Activated T-helper 1 cell treated with anti-CD3 and anti-CD28 coated beads, Interleukin-12 subunit alpha, Interleukin-12 subunit beta, Interleukin-2, Interleukin-4 antibody, amounts not matched to agents 30 ng/mL and 10 ng/mL and 1 ng/mL, durations not matched to agents 14 hours and 24 hours and 36 hours (primary cell): ENCODE measurements around the gene RCAN2. TPM values are rescaled to one million over a fixed set of nuclear protein-coding genes. Genes with fewer than 3 reads are reported as not detected.

ENCODE experiments used
- DNase-seq: peaks from one replicate; pipeline ENCODE4 v3.0.0; 2021; ENCODE audit warnings: low spot score
- H3K27ac Mint-ChIP-seq: one replicate; pipeline ENCODE4 v1.8.0; 2021; ENCODE audit warnings: mild to moderate bottlenecking, mixed read lengths
- H3K27me3 Mint-ChIP-seq: one replicate; pipeline ENCODE4 v1.8.0; 2022; ENCODE audit warnings: mild to moderate bottlenecking, moderate library complexity, mixed read lengths; ENCODE audit not compliant: insufficient read depth
- H3K36me3 Mint-ChIP-seq: one replicate; pipeline ENCODE4 v1.8.0; 2021; ENCODE audit warnings: low read depth, mixed read lengths
- H3K4me1 Mint-ChIP-seq: one replicate; pipeline ENCODE4 v1.8.0; 2021; ENCODE audit warnings: low read depth, mixed read lengths
- H3K4me3 Mint-ChIP-seq: one replicate; pipeline ENCODE4 v1.8.0; 2021; ENCODE audit warnings: mild to moderate bottlenecking, moderate library complexity, mixed read lengths
- H3K9me3 Mint-ChIP-seq: one replicate; pipeline ENCODE4 v1.8.0; 2021; ENCODE audit warnings: mixed read lengths
- intact Hi-C: fragments of 100-400 bp; cut with micrococcal nuclease; formaldehyde crosslinking; loops from one replicate; pipeline ENCODE4 v1.15.1; 2024
- total RNA-seq: library from RNA; stranded (reverse); gene quantifications from 2 replicates; pipeline ENCODE4 v1.2.3, GENCODE V29; 2022

RCAN2 gene
- total RNA-seq, 1 donor from 2014 or later, result 0.44 TPM

GRCh38 chr6:46254946-46255345 is 236.3 kb downstream of the RCAN2 start:
- no peak overlapping the region for H3K27ac Mint-ChIP-seq
- no peaks in the 10 kb centered on the region for H3K4me1 Mint-ChIP-seq

GRCh38 chr6:46254331-46254730 is 236.9 kb downstream of the RCAN2 start:
- Mint-ChIP-seq H3K27me3 (no peaks in the 10 kb centered on the region), H3K36me3 (no peaks in the 10 kb centered on the region), H3K9me3 (no peaks in the 10 kb centered on the region), H3K27ac (no peak overlapping the region), H3K4me3 (no peak overlapping the region), H3K4me1 (no peaks in the 10 kb centered on the region)
- no peak for DNase-seq
- intact Hi-C loops, result no loop called here

More at GRCh38 chr6:46254946-46255345, 236.3 kb downstream of the RCAN2 start:
- Mint-ChIP-seq H3K4me3 (no peak overlapping the region), H3K36me3 (no peaks in the 10 kb centered on the region), H3K9me3 (no peaks in the 10 kb centered on the region), H3K27me3 (peaks cover 4% of the 10 kb centered on the region)
- intact Hi-C loops, result no loop called here
- DNase-seq, result no peak

GRCh38 chr6:46251583-46252339 is 239.5 kb downstream of the RCAN2 start:
- H3K36me3 Mint-ChIP-seq, result no peaks in the 10 kb centered on the region
- H3K27me3 Mint-ChIP-seq, result peaks cover 2% of the 10 kb centered on the region
- no peaks in the 10 kb centered on the region for H3K9me3 Mint-ChIP-seq
- no peak overlapping the region for H3K27ac Mint-ChIP-seq
- H3K4me3 Mint-ChIP-seq, result no peak overlapping the region
- H3K4me1 Mint-ChIP-seq, result no peaks in the 10 kb centered on the region
- intact Hi-C loops, result no loop called here
- DNase-seq, result no peak

- intact Hi-C loops, result no loop called here
- no peak for DNase-seq
- no peak overlapping the region for H3K4me3 Mint-ChIP-seq
- H3K36me3 Mint-ChIP-seq, result no peaks in the 10 kb centered on the region
- no peaks in the 10 kb centered on the region for H3K9me3 Mint-ChIP-seq
- H3K27me3 Mint-ChIP-seq, result peaks cover 4% of the 10 kb centered on the region
- no peak overlapping the region for H3K27ac Mint-ChIP-seq
- H3K4me1 Mint-ChIP-seq, result no peaks in the 10 kb centered on the region
These were observed 243.1 kb downstream of the RCAN2 start for GRCh38 chr6:46248143-46248542.

- no peak overlapping the region for H3K27ac Mint-ChIP-seq
These were observed 244.5 kb downstream of the RCAN2 start for GRCh38 chr6:46246727-46247126.

GRCh38 chr6:46246081-46246480 is 245.2 kb downstream of the RCAN2 start:
- H3K9me3 Mint-ChIP-seq, result no peaks in the 10 kb centered on the region
- H3K4me3 Mint-ChIP-seq, result no peak overlapping the region
- no peak for DNase-seq
- intact Hi-C loops, result no loop called here
- H3K27ac Mint-ChIP-seq, result no peak overlapping the region
- H3K27me3 Mint-ChIP-seq, result peaks cover 7% of the 10 kb centered on the region
- no peaks in the 10 kb centered on the region for H3K4me1 Mint-ChIP-seq
- no peaks in the 10 kb centered on the region for H3K36me3 Mint-ChIP-seq

More at GRCh38 chr6:46246727-46247126, 244.5 kb downstream of the RCAN2 start:
- H3K4me1 Mint-ChIP-seq, result no peaks in the 10 kb centered on the region
- H3K36me3 Mint-ChIP-seq, result no peaks in the 10 kb centered on the region
- no peaks in the 10 kb centered on the region for H3K9me3 Mint-ChIP-seq
- H3K4me3 Mint-ChIP-seq, result no peak overlapping the region
- intact Hi-C loops, result no loop called here
- no peak for DNase-seq
- peaks cover 7% of the 10 kb centered on the region for H3K27me3 Mint-ChIP-seq

- intact Hi-C loops, result no loop called here
- H3K27me3 Mint-ChIP-seq, result peaks cover 9% of the 10 kb centered on the region
- H3K9me3 Mint-ChIP-seq, result no peaks in the 10 kb centered on the region
These were observed 246.6 kb downstream of the RCAN2 start for GRCh38 chr6:46244670-46245069.

GRCh38 chr6:46243754-46244153 is 247.5 kb downstream of the RCAN2 start:
- DNase-seq, result no peak
- intact Hi-C loops, result no loop called here
- Mint-ChIP-seq H3K27ac (no peak overlapping the region), H3K27me3 (peaks cover 13% of the 10 kb centered on the region), H3K9me3 (no peaks in the 10 kb centered on the region), H3K4me1 (no peaks in the 10 kb centered on the region), H3K4me3 (no peak overlapping the region), H3K36me3 (no peaks in the 10 kb centered on the region)

More at GRCh38 chr6:46244670-46245069, 246.6 kb downstream of the RCAN2 start:
- no peak for DNase-seq
- Mint-ChIP-seq H3K4me3 (no peak overlapping the region), H3K27ac (no peak overlapping the region), H3K36me3 (no peaks in the 10 kb centered on the region), H3K4me1 (no peaks in the 10 kb centered on the region)

- Mint-ChIP-seq H3K9me3 (no peaks in the 10 kb centered on the region), H3K4me1 (no peaks in the 10 kb centered on the region), H3K4me3 (no peak overlapping the region), H3K27me3 (peaks cover 12% of the 10 kb centered on the region), H3K27ac (no peak overlapping the region), H3K36me3 (no peaks in the 10 kb centered on the region)
- intact Hi-C loops, result no loop called here
- no peak for DNase-seq
These were observed 248.3 kb downstream of the RCAN2 start for GRCh38 chr6:46242921-46243320.

GRCh38 chr6:46240866-46241565 is 250.2 kb downstream of the RCAN2 start:
- H3K36me3 Mint-ChIP-seq, result no peaks in the 10 kb centered on the region
- intact Hi-C loops, result no loop called here

GRCh38 chr6:46236752-46237151 is 254.5 kb downstream of the RCAN2 start:
- no peaks in the 10 kb centered on the region for H3K9me3 Mint-ChIP-seq
- peaks cover 8% of the 10 kb centered on the region for H3K27me3 Mint-ChIP-seq
- H3K27ac Mint-ChIP-seq, result no peak overlapping the region
- H3K4me3 Mint-ChIP-seq, result no peak overlapping the region
- H3K4me1 Mint-ChIP-seq, result no peaks in the 10 kb centered on the region
- intact Hi-C loops, result no loop called here
- no peak for DNase-seq
- H3K36me3 Mint-ChIP-seq, result no peaks in the 10 kb centered on the region

More at GRCh38 chr6:46240866-46241565, 250.2 kb downstream of the RCAN2 start:
- no peak for DNase-seq
- H3K4me1 Mint-ChIP-seq, result no peaks in the 10 kb centered on the region
- no peaks in the 10 kb centered on the region for H3K9me3 Mint-ChIP-seq
- no peak overlapping the region for H3K4me3 Mint-ChIP-seq
- H3K27me3 Mint-ChIP-seq, result peaks cover 11% of the 10 kb centered on the region
- H3K27ac Mint-ChIP-seq, result no peak overlapping the region

GRCh38 chr6:46235242-46235641 is 256.0 kb downstream of the RCAN2 start:
- Mint-ChIP-seq H3K27ac (no peak overlapping the region), H3K4me3 (no peak overlapping the region), H3K9me3 (peaks cover 6% of the 10 kb centered on the region), H3K4me1 (no peaks in the 10 kb centered on the region), H3K36me3 (no peaks in the 10 kb centered on the region), H3K27me3 (peaks cover 8% of the 10 kb centered on the region)
- intact Hi-C loops, result no loop called here
- no peak for DNase-seq

- Mint-ChIP-seq H3K9me3 (peaks cover 6% of the 10 kb centered on the region), H3K36me3 (no peaks in the 10 kb centered on the region), H3K4me1 (no peaks in the 10 kb centered on the region), H3K27me3 (peaks cover 6% of the 10 kb centered on the region), H3K4me3 (no peak overlapping the region), H3K27ac (no peak overlapping the region)
- DNase-seq, result no peak
- intact Hi-C loops, result no loop called here
These were observed 256.5 kb downstream of the RCAN2 start for GRCh38 chr6:46234700-46235099.
